Activated CD8-positive, alpha-beta memory T cell treated with anti-CD3 and anti-CD28 coated beads, Interleukin-2, amount 10 ng/mL, durations not matched to agents 7 days and 5 days (primary cell): Measurements from ENCODE around the gene CCDC61. TPM values are rescaled to one million over a fixed set of nuclear protein-coding genes. Genes with fewer than 3 reads are reported as not detected.

Experiments used
- ATAC-seq: fragments of 150-1000 bp; cut with Tn5 transposase; one replicate; pipeline ENCODE4 v1.10.0; 2021; ENCODE audit warnings: moderate library complexity
- CTCF ChIA-PET: fragments of 350-600 bp; sonication (Branson Sonifier 250); formaldehyde crosslinking; loops from one replicate; lab custom pipeline; 2021; ENCODE audit warnings: antibody characterized with exemption; lab: Charles Lee
- DNase-seq: peaks from one replicate; pipeline ENCODE4 v3.0.0-alpha.2; 2020
- H3K27ac Mint-ChIP-seq: one replicate; pipeline ENCODE4 v1.8.0; 2021; ENCODE audit warnings: mild to moderate bottlenecking, mixed read lengths
- H3K27me3 Mint-ChIP-seq: one replicate; pipeline ENCODE4 v1.8.0; 2021; ENCODE audit warnings: mixed read lengths
- H3K36me3 Mint-ChIP-seq: one replicate; pipeline ENCODE4 v1.8.0; 2021; ENCODE audit warnings: mild to moderate bottlenecking, mixed read lengths
- H3K4me1 Mint-ChIP-seq: one replicate; pipeline ENCODE4 v1.8.0; 2021; ENCODE audit warnings: mixed read lengths
- H3K4me3 Mint-ChIP-seq: one replicate; pipeline ENCODE4 v1.8.0; 2021; ENCODE audit warnings: mild to moderate bottlenecking, moderate library complexity, mixed read lengths
- H3K9me3 Mint-ChIP-seq: one replicate; pipeline ENCODE4 v1.8.0; 2022; ENCODE audit warnings: low read depth, mixed read lengths
- total RNA-seq, 2 experiments: library from RNA; stranded (reverse); gene quantifications; one replicate each; pipeline ENCODE4 v1.2.3, GENCODE V29; 2021

Gene CCDC61, protein sequence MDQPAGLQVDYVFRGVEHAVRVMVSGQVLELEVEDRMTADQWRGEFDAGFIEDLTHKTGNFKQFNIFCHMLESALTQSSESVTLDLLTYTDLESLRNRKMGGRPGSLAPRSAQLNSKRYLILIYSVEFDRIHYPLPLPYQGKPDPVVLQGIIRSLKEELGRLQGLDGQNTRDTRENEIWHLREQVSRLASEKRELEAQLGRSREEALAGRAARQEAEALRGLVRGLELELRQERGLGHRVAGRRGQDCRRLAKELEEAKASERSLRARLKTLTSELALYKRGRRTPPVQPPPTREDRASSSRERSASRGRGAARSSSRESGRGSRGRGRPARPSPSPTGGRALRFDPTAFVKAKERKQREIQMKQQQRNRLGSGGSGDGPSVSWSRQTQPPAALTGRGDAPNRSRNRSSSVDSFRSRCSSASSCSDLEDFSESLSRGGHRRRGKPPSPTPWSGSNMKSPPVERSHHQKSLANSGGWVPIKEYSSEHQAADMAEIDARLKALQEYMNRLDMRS
- total RNA-seq = 10 to 100 TPM; 24.4 to 35.1 TPM

DNA sequence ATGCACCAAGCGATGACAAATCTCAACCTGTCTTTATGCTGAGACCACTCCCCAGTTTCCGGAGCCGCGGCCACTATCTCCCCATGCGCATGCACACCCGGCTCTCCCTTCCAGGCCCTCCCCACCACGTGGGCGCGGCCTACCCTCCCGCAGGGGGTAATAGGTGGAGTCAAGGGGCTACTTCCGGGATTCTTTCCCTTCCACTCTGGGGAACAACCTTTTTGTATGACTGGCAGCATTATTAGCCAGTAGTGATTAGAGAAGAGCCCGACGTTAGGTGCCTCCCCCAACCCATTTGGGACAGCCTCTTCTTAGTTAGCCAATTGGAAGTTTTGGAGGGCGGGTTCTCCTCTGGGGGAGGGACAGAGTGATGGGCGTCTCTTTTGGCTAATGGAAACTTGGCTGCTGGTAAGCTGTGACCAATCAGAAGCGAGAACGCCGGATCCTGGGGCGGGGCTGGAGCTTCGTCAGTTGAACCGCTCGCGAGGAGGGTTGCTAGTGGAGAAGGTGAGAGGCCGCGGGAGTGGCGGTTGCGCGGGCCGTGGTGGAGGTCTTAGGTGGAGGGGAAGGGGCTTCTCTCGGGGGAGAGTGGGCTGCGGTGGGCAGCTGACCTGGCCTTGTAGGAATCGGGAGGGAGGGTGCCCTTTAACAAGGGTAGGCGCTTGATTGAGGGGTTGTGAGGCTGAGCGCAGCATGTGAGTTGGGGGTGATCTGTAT lies at the start of gene CCDC61:
TSS of gene CCDC61 (plus strand) at position 470 of the 717 bp plus-strand sequence. CDS start 7,552 bp downstream, outside the sequence.
- H3K4me1 Mint-ChIP-seq = peaks cover 21% of the 10 kb centered on the region
- no peak within 1 kb of the TSS for H3K27ac Mint-ChIP-seq
- no peaks in the 10 kb centered on the region for H3K9me3 Mint-ChIP-seq
- CTCF ChIA-PET = interaction anchor here (0.6 to 2.0 kb wide), 15 partner anchors 10 to 270 kb away, joined by 3 to 11 read pairs (median 4); partner anchors contain the start of gene MYPOP
- H3K36me3 Mint-ChIP-seq = peaks cover 9% of the 10 kb centered on the region
- H3K4me3 Mint-ChIP-seq = no peak within 1 kb of the TSS
- ATAC-seq = peak; percentile 98
- H3K27me3 Mint-ChIP-seq = peaks cover 4% of the 10 kb centered on the region
- peak; percentile 97 for DNase-seq

- Mint-ChIP-seq H3K36me3 (no peaks in the 10 kb centered on the region), H3K27ac (no peak overlapping the region), H3K27me3 (peaks cover 32% of the 10 kb centered on the region), H3K9me3 (no peaks in the 10 kb centered on the region), H3K4me3 (no peak overlapping the region), H3K4me1 (peaks cover 9% of the 10 kb centered on the region)
- CTCF ChIA-PET = no interaction called here
- no peak for DNase-seq
- no peak for ATAC-seq
Measured at GRCh38 chr19:45947926-45948325, 47.3 kb upstream of the CCDC61 start.

GRCh38 chr19:45952341-45952685 lies 43.0 kb upstream of the CCDC61 start:
- DNase-seq = no peak
- H3K4me1 Mint-ChIP-seq = peaks cover 19% of the 10 kb centered on the region
- no peak overlapping the region for H3K27ac Mint-ChIP-seq
- no peak overlapping the region for H3K4me3 Mint-ChIP-seq
- H3K36me3 Mint-ChIP-seq = no peaks in the 10 kb centered on the region
- no peak for ATAC-seq
- no peaks in the 10 kb centered on the region for H3K9me3 Mint-ChIP-seq
- CTCF ChIA-PET = interaction anchor here (0.6 to 1.7 kb wide), 3 partner anchors 58 to 313 kb away, joined by 3 to 5 read pairs (median 3); no protein-coding TSS in a partner anchor
- H3K27me3 Mint-ChIP-seq = peaks cover 22% of the 10 kb centered on the region

DNA sequence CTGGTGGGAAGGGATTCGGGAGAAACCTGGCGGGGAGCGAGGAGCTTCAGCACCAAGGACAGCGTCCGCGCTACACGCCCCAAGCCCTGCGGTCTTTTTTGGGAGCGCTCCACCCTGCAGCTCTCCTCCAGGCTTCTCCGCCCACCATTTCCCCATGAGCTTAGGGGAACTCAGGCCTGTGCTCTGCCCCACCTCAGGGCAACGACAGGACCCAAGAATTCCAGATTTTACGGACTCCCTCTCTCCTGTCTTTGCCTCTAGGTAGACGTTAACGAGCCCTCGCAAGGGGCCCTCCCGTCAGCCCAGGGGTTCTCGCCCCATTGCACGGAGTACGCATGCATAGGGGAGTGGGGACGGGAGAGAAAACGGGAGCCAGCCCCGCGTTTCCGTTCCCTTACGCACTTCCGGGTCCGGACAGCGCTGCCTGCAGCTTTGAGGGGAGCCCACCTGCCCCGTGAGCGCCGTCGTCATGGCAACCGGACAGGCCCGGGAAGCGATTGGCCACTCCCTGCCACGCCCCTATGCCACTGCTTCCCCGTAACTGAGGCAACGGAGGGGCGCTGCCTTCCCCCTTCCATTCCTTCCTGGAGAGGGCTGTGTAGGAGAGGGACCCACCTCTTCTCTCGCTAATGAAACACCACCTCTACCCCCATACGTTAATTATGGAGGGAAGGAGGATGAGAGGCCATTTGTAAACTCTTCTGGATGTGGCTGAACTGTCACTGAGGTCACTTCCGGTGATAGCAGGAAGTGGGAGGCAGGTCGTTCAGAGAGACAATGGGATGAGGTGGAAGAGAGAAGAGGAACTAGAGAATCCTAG lies 42.4 kb upstream of the CCDC61 start:
- ATAC-seq = peak; percentile 73
- peak overlapping the region; percentile 65 for H3K4me3 Mint-ChIP-seq
- no peaks in the 10 kb centered on the region for H3K9me3 Mint-ChIP-seq
- peak; percentile 73 for DNase-seq
- peaks cover 22% of the 10 kb centered on the region for H3K27me3 Mint-ChIP-seq
- no peaks in the 10 kb centered on the region for H3K36me3 Mint-ChIP-seq
- CTCF ChIA-PET = interaction anchor here (0.6 to 1.7 kb wide), 4 partner anchors 10 to 312 kb away, joined by 3 to 5 read pairs (median 3); no protein-coding TSS in a partner anchor
- peaks cover 19% of the 10 kb centered on the region for H3K4me1 Mint-ChIP-seq
- H3K27ac Mint-ChIP-seq = peak overlapping the region; percentile 41

- DNase-seq = no peak
- CTCF ChIA-PET = interaction anchor here (1.1 kb wide), 1 partner anchor 10 kb away, joined by 3 read pairs; no protein-coding TSS in a partner anchor
- Mint-ChIP-seq H3K9me3 (no peaks in the 10 kb centered on the region), H3K4me1 (peaks cover 21% of the 10 kb centered on the region), H3K27ac (no peak overlapping the region), H3K4me3 (no peak overlapping the region), H3K36me3 (no peaks in the 10 kb centered on the region), H3K27me3 (peaks cover 23% of the 10 kb centered on the region)
- ATAC-seq = no peak
Measured at GRCh38 chr19:45953676-45954075, 41.6 kb upstream of the CCDC61 start.

DNA sequence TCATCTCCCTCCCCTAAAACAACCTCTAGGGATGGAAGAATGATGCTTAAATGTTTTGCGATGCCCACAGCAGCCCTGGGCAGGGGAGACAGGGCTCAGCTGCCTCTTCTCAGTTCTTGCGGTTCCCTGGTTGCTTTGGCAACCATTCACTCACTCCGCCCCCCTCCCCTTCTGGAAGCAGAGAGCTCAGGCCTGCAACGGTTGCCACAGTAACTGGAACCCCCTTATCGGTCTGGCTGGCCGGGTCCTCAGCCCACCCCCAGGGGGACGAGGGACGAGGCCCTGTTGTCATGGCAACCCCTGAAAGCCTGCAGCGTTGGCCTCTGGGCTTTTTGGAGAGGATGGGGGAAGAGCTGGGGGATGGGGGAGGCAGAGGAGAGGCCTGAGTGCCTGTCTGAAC lies 41.1 kb upstream of the CCDC61 start:
- peaks cover 21% of the 10 kb centered on the region for H3K4me1 Mint-ChIP-seq
- no peak overlapping the region for H3K27ac Mint-ChIP-seq
- H3K27me3 Mint-ChIP-seq = peaks cover 23% of the 10 kb centered on the region
- CTCF ChIA-PET = interaction anchor here (1.1 kb wide), 1 partner anchor 9 kb away, joined by 3 read pairs; no protein-coding TSS in a partner anchor
- no peak overlapping the region for H3K4me3 Mint-ChIP-seq
- ATAC-seq (no peak), DNase-seq (no peak)
- no peaks in the 10 kb centered on the region for H3K36me3 Mint-ChIP-seq
- H3K9me3 Mint-ChIP-seq = no peaks in the 10 kb centered on the region

- Mint-ChIP-seq H3K9me3 (no peaks in the 10 kb centered on the region), H3K4me3 (no peak overlapping the region), H3K27ac (no peak overlapping the region), H3K4me1 (peaks cover 21% of the 10 kb centered on the region), H3K36me3 (no peaks in the 10 kb centered on the region), H3K27me3 (peaks cover 31% of the 10 kb centered on the region)
- DNase-seq = no peak
- no peak for ATAC-seq
- CTCF ChIA-PET = interaction anchor here (1.4 kb wide), 1 partner anchor 61 kb away, joined by 3 read pairs; no protein-coding TSS in a partner anchor
Measured at GRCh38 chr19:45955905-45956608, 39.2 kb upstream of the CCDC61 start.

- DNase-seq (no peak), ATAC-seq (no peak)
- CTCF ChIA-PET = no interaction called here
- H3K36me3 Mint-ChIP-seq = no peaks in the 10 kb centered on the region
- peaks cover 35% of the 10 kb centered on the region for H3K27me3 Mint-ChIP-seq
- peaks cover 13% of the 10 kb centered on the region for H3K4me1 Mint-ChIP-seq
- H3K9me3 Mint-ChIP-seq = no peaks in the 10 kb centered on the region
- H3K4me3 Mint-ChIP-seq = no peak overlapping the region
- no peak overlapping the region for H3K27ac Mint-ChIP-seq
Measured at GRCh38 chr19:45958320-45958719, 36.9 kb upstream of the CCDC61 start.

DNA sequence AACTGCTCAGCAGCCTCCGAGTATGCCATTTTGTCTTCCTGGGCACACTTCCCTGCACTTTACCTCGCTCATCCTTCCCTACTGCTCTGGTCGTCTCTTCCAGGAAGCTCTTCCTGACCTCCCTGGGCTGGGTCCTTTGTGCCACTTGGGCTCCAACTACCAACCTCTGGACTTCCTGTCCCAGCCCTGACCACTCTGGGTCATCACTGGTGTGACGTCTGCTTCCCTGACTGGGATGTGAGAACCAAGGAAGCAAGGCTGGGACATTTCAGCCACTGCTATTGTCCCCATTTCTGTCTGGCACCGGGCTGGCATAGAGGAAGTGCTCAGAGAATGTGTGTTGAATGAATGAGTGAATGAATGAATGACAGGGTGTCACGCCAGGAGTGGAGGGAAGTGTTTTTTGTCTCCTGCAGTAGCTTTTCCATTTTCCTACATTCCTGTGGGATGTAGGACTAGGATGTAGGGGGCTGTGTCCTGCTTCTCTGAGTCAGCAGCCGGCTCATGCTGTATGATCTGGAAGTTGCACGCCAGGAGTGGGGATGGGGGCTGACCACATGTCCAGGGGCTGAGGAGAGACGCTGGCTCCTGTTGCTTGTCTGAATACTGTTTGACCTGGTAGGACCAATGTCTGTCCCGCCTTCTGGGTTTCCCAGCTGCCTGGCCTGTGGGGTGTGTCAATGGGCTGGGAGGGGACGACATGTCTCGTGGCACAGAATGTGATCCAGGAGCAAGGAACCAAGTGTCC lies 36.3 kb upstream of the CCDC61 start:
- DNase-seq = no peak
- no peak for ATAC-seq
- Mint-ChIP-seq H3K4me1 (peaks cover 9% of the 10 kb centered on the region), H3K4me3 (no peak overlapping the region), H3K9me3 (no peaks in the 10 kb centered on the region), H3K36me3 (no peaks in the 10 kb centered on the region), H3K27me3 (peaks cover 38% of the 10 kb centered on the region), H3K27ac (no peak overlapping the region)
- CTCF ChIA-PET = no interaction called here

DNA sequence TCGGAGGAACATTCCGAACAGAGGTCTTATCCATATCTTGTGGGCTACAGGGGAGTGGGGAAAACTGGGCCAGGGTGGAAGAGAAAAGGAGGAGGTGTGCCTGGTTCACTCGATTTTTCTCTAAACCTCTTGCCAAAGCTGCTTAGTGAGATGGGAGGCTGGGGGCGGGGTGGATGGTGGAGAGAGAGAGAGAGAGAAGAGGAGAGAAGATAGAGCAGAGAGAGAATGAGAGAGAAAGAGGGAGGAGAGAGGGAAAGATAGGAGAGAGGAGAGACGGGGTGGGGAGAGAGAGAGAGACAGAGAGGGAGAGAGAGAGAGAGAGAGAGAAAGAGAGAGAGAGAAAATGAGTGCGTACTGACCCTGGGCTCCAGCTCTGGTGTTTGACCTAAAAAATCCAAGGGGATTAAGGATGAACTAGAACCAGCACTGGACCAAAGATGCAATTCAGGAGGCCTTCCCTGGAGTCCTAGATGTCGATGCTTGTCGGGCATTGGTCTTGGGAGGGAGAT lies 35.7 kb upstream of the CCDC61 start:
- DNase-seq (no peak), ATAC-seq (no peak)
- Mint-ChIP-seq H3K27me3 (peaks cover 37% of the 10 kb centered on the region), H3K4me3 (no peak overlapping the region), H3K4me1 (peaks cover 9% of the 10 kb centered on the region), H3K27ac (no peak overlapping the region), H3K9me3 (no peaks in the 10 kb centered on the region), H3K36me3 (no peaks in the 10 kb centered on the region)
- CTCF ChIA-PET = no interaction called here

DNA sequence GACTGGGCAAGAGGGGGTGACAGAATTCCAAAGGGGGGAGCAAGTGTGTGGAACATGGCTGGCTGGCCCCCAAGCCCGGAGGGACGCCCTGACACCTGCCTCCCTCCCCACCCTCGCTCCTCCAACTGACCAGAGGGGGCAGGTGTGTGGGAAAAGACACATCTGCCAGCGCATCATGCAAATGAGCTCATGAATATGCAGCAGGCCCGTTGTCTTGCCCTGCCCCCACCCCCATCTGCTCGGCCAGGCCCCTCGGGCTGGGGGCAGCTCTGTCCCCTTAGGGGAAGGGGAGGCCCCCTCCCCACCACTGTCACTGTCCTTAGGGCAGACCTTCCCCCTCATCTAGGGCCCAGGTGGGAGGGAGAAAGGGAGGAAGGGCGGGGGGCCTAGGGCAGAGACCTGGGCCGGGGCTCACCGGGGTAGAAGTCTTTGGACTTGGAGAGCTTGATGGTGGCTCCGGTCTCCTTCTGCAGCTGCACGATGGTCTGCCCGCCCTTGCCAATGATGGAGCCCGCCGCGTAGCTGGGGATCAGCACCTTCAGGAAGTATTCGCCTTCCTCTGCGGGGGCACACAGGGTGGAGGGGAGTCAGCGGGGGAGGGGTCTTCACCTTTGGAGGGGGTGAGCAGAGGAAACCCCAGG lies 34.6 kb upstream of the CCDC61 start:
- ATAC-seq (peak; percentile 16), DNase-seq (no peak)
- Mint-ChIP-seq H3K4me1 (peaks cover 2% of the 10 kb centered on the region), H3K36me3 (no peaks in the 10 kb centered on the region), H3K9me3 (no peaks in the 10 kb centered on the region), H3K27me3 (peaks cover 37% of the 10 kb centered on the region), H3K27ac (no peak overlapping the region), H3K4me3 (no peak overlapping the region)
- CTCF ChIA-PET = no interaction called here
